Fibroblast of the aortic adventitia (primary cell): Measurements from ENCODE around the gene PDILT. TPM values are rescaled to one million over a fixed set of nuclear protein-coding genes. Genes with fewer than 3 reads are reported as not detected.
"Not testable (repeated sequence)": the region's sequence is repeated elsewhere in the genome, so short reads cannot be mapped to it uniquely, and the experiment has no call there.

Experiments used
- DNase-seq: peaks from one replicate; pipeline ENCODE4 v3.0.0-alpha.2; 2010; ENCODE audit warnings: low read depth
- H3K4me3 ChIP-seq: 2 replicates; pipeline ENCODE4 v1.5.1; 2011; ENCODE audit warnings: low read depth, mild to moderate bottlenecking, control low read depth, low read length, moderate library complexity
- CTCF ChIP-seq: IDR thresholded peaks from 2 replicates; pipeline ENCODE4 v1.5.1; 2011; ENCODE audit warnings: mild to moderate bottlenecking, low read length, control low read depth, inconsistent platforms; ENCODE audit not compliant: insufficient read depth
- total RNA-seq: library from RNA; depleted of rRNA; stranded (reverse); fragments of >200 nt; gene quantifications from 2 replicates; pipeline ENCODE4 v1.2.3, GENCODE V29; 2012; ENCODE audit warnings: low replicate concordance

The PDILT gene
- total RNA-seq, 1 donor, result not detected

GRCh38 chr16:20424129-20424866 lies 19.8 kb upstream of the PDILT start:
- no peak for TF ChIP-seq CTCF
- no peak for DNase-seq

GRCh38 chr16:20423772-20424128 lies 19.2 kb upstream of the PDILT start:
- not testable (repeated sequence) for DNase-seq, H3K4me3 ChIP-seq

More at GRCh38 chr16:20424129-20424866, 19.8 kb upstream of the PDILT start:
- H3K4me3 ChIP-seq, result no peak overlapping the region

- DNase-seq, H3K4me3 ChIP-seq: not testable (repeated sequence)
Measured at GRCh38 chr16:20421748-20422147, 17.2 kb upstream of the PDILT start.

GRCh38 chr16:20419093-20419492 lies 14.6 kb upstream of the PDILT start:
- not testable (repeated sequence) for DNase-seq, H3K4me3 ChIP-seq

- no peak for TF ChIP-seq CTCF
- no peak for DNase-seq
- H3K4me3 ChIP-seq, result no peak overlapping the region
Measured at GRCh38 chr16:20415541-20415940, 11.0 kb upstream of the PDILT start.

GRCh38 chr16:20411055-20411454 lies 6.5 kb upstream of the PDILT start:
- H3K4me3 ChIP-seq, result no peak overlapping the region
- DNase-seq, result no peak
- no peak for TF ChIP-seq CTCF

GRCh38 chr16:20410121-20410723 lies 5.7 kb upstream of the PDILT start:
- DNase-seq, result no peak

More at GRCh38 chr16:20410121-20410723, 5.7 kb upstream of the PDILT start:
- no peak for TF ChIP-seq CTCF
- H3K4me3 ChIP-seq, result no peak overlapping the region
